ENCODE data around the gene LRP2. TPM values are rescaled to one million over a fixed set of nuclear protein-coding genes. Genes with fewer than 3 reads are reported as not detected.

Gene LRP2
- total and polyA plus RNA-seq, 2 donors from 2014 or later: 44.7 to 85.4 TPM

DNA sequence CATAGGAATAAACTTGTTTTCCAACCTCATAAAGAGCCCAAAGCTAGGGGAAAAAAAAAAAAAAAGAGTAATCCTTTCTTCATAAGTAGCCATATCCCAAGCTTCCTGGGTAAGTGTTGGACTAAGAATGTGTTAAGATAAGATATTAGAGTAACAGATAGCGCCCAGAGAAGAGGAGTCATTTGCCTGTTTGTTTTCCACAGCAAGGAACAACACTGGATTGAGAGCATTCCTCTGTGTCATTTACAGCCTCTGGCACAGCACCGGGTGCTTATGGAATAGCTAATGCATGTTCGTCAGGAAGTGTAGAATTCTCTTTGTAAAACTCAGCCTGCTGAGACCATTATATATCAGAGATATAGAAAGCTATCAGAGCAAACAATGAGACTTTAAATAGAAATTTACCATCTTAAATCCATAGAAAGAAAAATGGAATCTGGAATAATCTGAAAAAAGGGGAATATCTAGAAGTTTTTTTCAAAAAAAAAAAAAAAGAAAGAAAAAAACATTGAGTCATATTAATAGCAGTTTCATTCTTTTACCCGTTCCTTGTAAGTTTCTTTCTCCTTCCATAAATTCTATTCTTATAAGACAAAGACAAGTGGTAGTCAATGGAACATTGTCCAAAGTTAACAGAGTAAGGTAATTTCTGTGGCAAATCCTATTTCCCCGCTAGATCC lies 37.6 kb downstream of the LRP2 start:
- H3K4me3 ChIP-seq (ENCODE audit: low read length in 3 of 3): no peak overlapping the region
- FAIRE-seq: no peak
- no peaks in the 10 kb centered on the region for H3K27me3 ChIP-seq (ENCODE audit: control insufficient read depth, insufficient read depth, low read length)
- DNase-seq: no peak
- peaks cover 0 to 3% (median 0%) of the 10 kb centered on the region in 3 donors for H3K4me1 ChIP-seq (ENCODE audit: control insufficient read depth in 2 of 3, insufficient read depth in 2 of 3, low read depth in 1 of 3, low read length in 3 of 3)
- TF ChIP-seq, protein P1, sequence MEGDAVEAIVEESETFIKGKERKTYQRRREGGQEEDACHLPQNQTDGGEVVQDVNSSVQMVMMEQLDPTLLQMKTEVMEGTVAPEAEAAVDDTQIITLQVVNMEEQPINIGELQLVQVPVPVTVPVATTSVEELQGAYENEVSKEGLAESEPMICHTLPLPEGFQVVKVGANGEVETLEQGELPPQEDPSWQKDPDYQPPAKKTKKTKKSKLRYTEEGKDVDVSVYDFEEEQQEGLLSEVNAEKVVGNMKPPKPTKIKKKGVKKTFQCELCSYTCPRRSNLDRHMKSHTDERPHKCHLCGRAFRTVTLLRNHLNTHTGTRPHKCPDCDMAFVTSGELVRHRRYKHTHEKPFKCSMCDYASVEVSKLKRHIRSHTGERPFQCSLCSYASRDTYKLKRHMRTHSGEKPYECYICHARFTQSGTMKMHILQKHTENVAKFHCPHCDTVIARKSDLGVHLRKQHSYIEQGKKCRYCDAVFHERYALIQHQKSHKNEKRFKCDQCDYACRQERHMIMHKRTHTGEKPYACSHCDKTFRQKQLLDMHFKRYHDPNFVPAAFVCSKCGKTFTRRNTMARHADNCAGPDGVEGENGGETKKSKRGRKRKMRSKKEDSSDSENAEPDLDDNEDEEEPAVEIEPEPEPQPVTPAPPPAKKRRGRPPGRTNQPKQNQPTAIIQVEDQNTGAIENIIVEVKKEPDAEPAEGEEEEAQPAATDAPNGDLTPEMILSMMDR (IDR thresholded peaks at IDR 0.05; ENCODE audit: borderline replicate concordance, extremely low read depth, insufficient read depth): no peak
- intact Hi-C loops (cut with DNase I): no loop called here
- no peak overlapping the region for H3K27ac ChIP-seq (ENCODE audit: low read depth in 2 of 2, low read length in 2 of 2)
- no peaks in the 10 kb centered on the region for H3K9me3 ChIP-seq (ENCODE audit: control insufficient read depth in 2 of 3, insufficient read depth in 1 of 3, low read length in 3 of 3)
- H3K36me3 ChIP-seq (ENCODE audit: control insufficient read depth in 2 of 3, insufficient read depth in 3 of 3, low read length in 3 of 3): peaks cover 0 to 2% (median 0%) of the 10 kb centered on the region in 3 donors
- H3K9ac ChIP-seq (ENCODE audit: low read length in 3 of 3): no peak overlapping the region

DNA sequence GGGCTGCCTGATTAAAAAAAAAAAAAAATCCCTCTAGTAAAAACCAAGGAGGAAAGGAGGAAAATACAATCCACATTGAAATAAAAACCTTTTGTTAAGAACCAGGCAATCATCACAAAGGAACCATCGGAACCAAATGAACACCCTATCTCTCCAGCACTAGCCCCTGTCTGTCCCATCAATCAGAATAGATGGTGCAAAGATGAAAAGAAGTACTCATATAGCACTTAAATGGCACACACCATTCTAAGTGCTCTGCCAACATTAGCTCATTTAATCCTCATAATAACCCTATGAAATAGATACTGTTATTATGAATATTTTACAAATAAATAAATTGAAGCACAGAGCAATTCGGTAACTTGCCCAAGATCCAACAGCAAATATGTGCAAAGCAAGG lies 38.5 kb downstream of the LRP2 start:
- Histone ChIP-seq H3K4me3 (ENCODE audit: low read length in 3 of 3) (no peak overlapping the region), H3K27me3 (ENCODE audit: control insufficient read depth, insufficient read depth, low read length) (no peaks in the 10 kb centered on the region), H3K4me1 (ENCODE audit: control insufficient read depth in 2 of 3, insufficient read depth in 2 of 3, low read depth in 1 of 3, low read length in 3 of 3) (peaks cover 0 to 3% (median 0%) of the 10 kb centered on the region in 3 donors), H3K9me3 (ENCODE audit: control insufficient read depth in 2 of 3, insufficient read depth in 1 of 3, low read length in 3 of 3) (no peaks in the 10 kb centered on the region), H3K27ac (ENCODE audit: low read depth in 2 of 2, low read length in 2 of 2) (no peak overlapping the region), H3K9ac (ENCODE audit: low read length in 3 of 3) (no peak overlapping the region), H3K36me3 (ENCODE audit: control insufficient read depth in 2 of 3, insufficient read depth in 3 of 3, low read length in 3 of 3) (peaks cover 0 to 9% (median 0%) of the 10 kb centered on the region in 3 donors)
- TF ChIP-seq, protein P1 (IDR thresholded peaks at IDR 0.05; ENCODE audit: borderline replicate concordance, extremely low read depth, insufficient read depth): no peak
- intact Hi-C loops (cut with DNase I): no loop called here
- no peak for DNase-seq
- FAIRE-seq: no peak

DNA sequence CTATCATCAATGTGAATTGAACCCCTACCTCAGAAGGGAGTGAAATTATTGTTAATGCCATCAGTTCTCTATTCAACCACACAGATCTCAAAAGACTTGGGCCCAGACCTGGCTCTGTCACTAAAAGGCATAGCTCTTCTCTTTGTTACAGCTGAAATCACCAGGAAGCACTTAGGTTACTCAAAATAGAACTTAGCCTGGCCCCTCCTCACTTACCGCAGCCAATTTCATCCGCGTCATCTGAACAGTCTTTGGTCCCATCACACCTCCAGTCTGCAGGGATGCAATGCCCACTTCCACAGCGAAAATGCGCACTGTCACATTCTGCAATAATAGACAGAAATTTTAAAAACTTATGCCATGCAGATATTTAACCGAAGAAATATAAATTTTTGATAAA lies 41.8 kb downstream of the LRP2 start:
- H3K36me3 ChIP-seq (ENCODE audit: control insufficient read depth in 2 of 3, insufficient read depth in 3 of 3, low read length in 3 of 3): peaks cover 0 to 16% (median 2%) of the 10 kb centered on the region in 3 donors
- no peak overlapping the region for H3K4me3 ChIP-seq (ENCODE audit: low read length in 3 of 3)
- intact Hi-C loops (cut with DNase I): no loop called here
- H3K9me3 ChIP-seq (ENCODE audit: control insufficient read depth in 2 of 3, insufficient read depth in 1 of 3, low read length in 3 of 3): no peaks in the 10 kb centered on the region
- H3K27ac ChIP-seq (ENCODE audit: low read depth in 2 of 2, low read length in 2 of 2): no peak overlapping the region
- FAIRE-seq: no peak
- TF ChIP-seq, protein P1 (IDR thresholded peaks at IDR 0.05; ENCODE audit: borderline replicate concordance, extremely low read depth, insufficient read depth): no peak
- H3K4me1 ChIP-seq (ENCODE audit: control insufficient read depth in 2 of 3, insufficient read depth in 2 of 3, low read depth in 1 of 3, low read length in 3 of 3): peaks cover 0 to 3% (median 0%) of the 10 kb centered on the region in 3 donors
- H3K27me3 ChIP-seq (ENCODE audit: control insufficient read depth, insufficient read depth, low read length): no peaks in the 10 kb centered on the region
- no peak for DNase-seq
- H3K9ac ChIP-seq (ENCODE audit: low read length in 3 of 3): no peak overlapping the region
